ACHN (cell line): Measurements from ENCODE around the gene KRABD2.
"Not testable (repeated sequence)": the region's sequence is repeated elsewhere in the genome, so short reads cannot be mapped to it uniquely, and the experiment has no call there.

Source experiments
- DNase-seq: peaks from one replicate; pipeline ENCODE4 v3.0.0-alpha.2; 2015
- in situ Hi-C: cut with HindIII; loops from 2 replicates; pipeline ENCODE4 v1.10.0; 2017; ENCODE audit warnings: low sequenced_read_pairs, low pct_ligation_motif_present, low pct_unique_long_range_greater_than_20kb

KRABD2 gene

GRCh38 chr17:8394497-8394896, 18.0 kb upstream of the KRABD2 start:
- DNase-seq, in situ Hi-C loops: not testable (repeated sequence)

- in situ Hi-C loops, result no loop called here
- DNase-seq, result no peak
Observed at GRCh38 chr17:8393470-8394231, 17.1 kb upstream of the KRABD2 start.

- in situ Hi-C loops, result no loop called here
- DNase-seq, result no peak
Observed at GRCh38 chr17:8392674-8393469, 16.4 kb upstream of the KRABD2 start.

- no peak for DNase-seq
- in situ Hi-C loops, result no loop called here
Observed at GRCh38 chr17:8392274-8392673, 15.8 kb upstream of the KRABD2 start.

GRCh38 chr17:8391711-8392110, 15.2 kb upstream of the KRABD2 start:
- DNase-seq, result no peak
- in situ Hi-C loops, result no loop called here

GRCh38 chr17:8387914-8388651, 11.6 kb upstream of the KRABD2 start:
- in situ Hi-C loops, result no loop called here
- DNase-seq, result no peak

GRCh38 chr17:8386841-8387240, 10.3 kb upstream of the KRABD2 start:
- in situ Hi-C loops, result no loop called here
- no peak for DNase-seq

GRCh38 chr17:8384801-8385378, 8.4 kb upstream of the KRABD2 start:
- peak; percentile 95 for DNase-seq
- in situ Hi-C loops, result no loop called here

- in situ Hi-C loops, result no loop called here
- peak; percentile 100 for DNase-seq
Observed at GRCh38 chr17:8383143-8383822, 6.8 kb upstream of the KRABD2 start, which contains the start of gene RPL26. Gene RPL26 (minus strand): TSS chr17:8383193. CDS start chr17:8382310, 883 bp downstream.

- in situ Hi-C loops, result no loop called here
- DNase-seq, result no peak
Observed at GRCh38 chr17:8382880-8383142, 6.3 kb upstream of the KRABD2 start.

- in situ Hi-C loops, result no loop called here
Observed at GRCh38 chr17:8382052-8382879, 5.8 kb upstream of the KRABD2 start.

GRCh38 chr17:8380049-8380448, 3.5 kb upstream of the KRABD2 start:
- in situ Hi-C loops, result no loop called here
- no peak for DNase-seq

More at GRCh38 chr17:8382052-8382879, 5.8 kb upstream of the KRABD2 start:
- DNase-seq, result peak; percentile 24

- DNase-seq, in situ Hi-C loops: not testable (repeated sequence)
Observed at GRCh38 chr17:8378117-8378516, 1.6 kb upstream of the KRABD2 start.

GRCh38 chr17:8377422-8377821, 918 bp upstream of the KRABD2 start:
- in situ Hi-C loops, result no loop called here

GRCh38 chr17:8375738-8376259, 705 bp downstream of the KRABD2 start:
- in situ Hi-C loops, result no loop called here
- peak; percentile 13 for DNase-seq

More at GRCh38 chr17:8377422-8377821, 918 bp upstream of the KRABD2 start:
- no peak for DNase-seq

- DNase-seq, in situ Hi-C loops: not testable (repeated sequence)
Observed at GRCh38 chr17:8373856-8374255, 2.6 kb downstream of the KRABD2 start.

- DNase-seq, result no peak
- in situ Hi-C loops, result no loop called here
Observed at GRCh38 chr17:8372422-8372821, 4.1 kb downstream of the KRABD2 start.
